Thymus (tissue), 11 donors: ENCODE measurements around the gene UBTD1. TPM values are rescaled to one million over a fixed set of nuclear protein-coding genes. Genes with fewer than 3 reads are reported as not detected.
A peak's percentile ranks its signal among the peaks of the same experiment; 100 is the strongest.

Experiments used
- DNase-seq, 9 donors: peaks; one replicate each; pipeline ENCODE4 v3.0.0-alpha.2; 2013; ENCODE audit warnings: low spot score in 9 of 9, low read depth in 6 of 9, missing footprints in 1 of 9
- H3K27ac ChIP-seq, 2 donors: one replicate each; pipeline ENCODE4 v1.5.1; 2013; ENCODE audit warnings: control low read depth in 1 of 2, low read depth in 1 of 2, low read length in 1 of 2, mild to moderate bottlenecking in 1 of 2, moderate library complexity in 1 of 2
- H3K27me3 ChIP-seq, 2 donors: one replicate each; pipeline ENCODE4 v1.5.1; 2013; ENCODE audit warnings: low read length in 1 of 2; ENCODE audit not compliant: control insufficient read depth in 2 of 2, insufficient read depth in 1 of 2
- H3K36me3 ChIP-seq, 2 donors: one replicate each; pipeline ENCODE4 v1.5.1; 2013; ENCODE audit warnings: low read length in 1 of 2, mild to moderate bottlenecking in 1 of 2, moderate library complexity in 1 of 2; ENCODE audit not compliant: control insufficient read depth in 2 of 2, insufficient read depth in 2 of 2
- H3K4me1 ChIP-seq, 2 donors: one replicate each; pipeline ENCODE4 v1.5.1; 2013; ENCODE audit warnings: low read length in 2 of 2; ENCODE audit not compliant: control insufficient read depth in 2 of 2, insufficient read depth in 2 of 2
- H3K4me3 ChIP-seq, 2 donors: one replicate each; pipeline ENCODE4 v1.5.1; 2013; ENCODE audit warnings: low read length in 2 of 2, control low read depth in 1 of 2, mild to moderate bottlenecking in 1 of 2
- H3K9me3 ChIP-seq, 2 donors: one replicate each; pipeline ENCODE4 v1.5.1; 2013; ENCODE audit warnings: low read length in 1 of 2, mild to moderate bottlenecking in 1 of 2; ENCODE audit not compliant: control insufficient read depth in 2 of 2, insufficient read depth in 1 of 2
- WGBS: extraction: QIAGEN DNeasy Blood & Tissue Kit; methylation state at CpG from one replicate; pipeline ENCODE4 v1.1.7; 2013; 5-methylcytosine and 5-hydroxymethylcytosine counted together
- polyA plus RNA-seq: library from polyadenylated mRNA; stranded (reverse); fragments of 200-250 nt; gene quantifications from one replicate; pipeline ENCODE4 v1.2.3, GENCODE V29; 2013
- total RNA-seq: library from RNA; stranded (reverse); fragments of 120-200 nt; gene quantifications from one replicate; pipeline ENCODE4 v1.2.4, GENCODE V29; 2013
- donor health status: healthy.

Gene UBTD1
- total and polyA plus RNA-seq, 2 donors, result 2.5 to 7.8 TPM

GRCh38 chr10:97537186-97537869 is 38.6 kb downstream of the UBTD1 start:
- peaks cover 0 to 2% of the 10 kb centered on the region in 2 donors for H3K4me1 ChIP-seq
- H3K27me3 ChIP-seq, result no peaks in the 10 kb centered on the region
- DNase-seq, result no peak
- 97% methylated on average over 5 of the region's 5 CpGs for WGBS
- no peaks in the 10 kb centered on the region for H3K36me3 ChIP-seq
- H3K9me3 ChIP-seq, result no peaks in the 10 kb centered on the region
- H3K27ac ChIP-seq, result no peak overlapping the region
- no peak overlapping the region for H3K4me3 ChIP-seq

- Histone ChIP-seq H3K9me3 (no peaks in the 10 kb centered on the region), H3K27me3 (no peaks in the 10 kb centered on the region), H3K4me3 (no peak overlapping the region), H3K27ac (no peak overlapping the region), H3K36me3 (no peaks in the 10 kb centered on the region), H3K4me1 (peaks cover 0 to 8% of the 10 kb centered on the region in 2 donors)
- 94% methylated on average over 4 of the region's 4 CpGs for WGBS
- DNase-seq, result no peak
Observed at GRCh38 chr10:97538411-97538810, 39.7 kb downstream of the UBTD1 start.

GRCh38 chr10:97538839-97539238 is 40.1 kb downstream of the UBTD1 start:
- no peak overlapping the region for H3K27ac ChIP-seq
- no peaks in the 10 kb centered on the region for H3K36me3 ChIP-seq
- H3K27me3 ChIP-seq, result no peaks in the 10 kb centered on the region
- H3K4me1 ChIP-seq, result peaks cover 0 to 8% of the 10 kb centered on the region in 2 donors
- DNase-seq, result no peak
- 94% methylated on average over 4 of the region's 4 CpGs for WGBS
- no peaks in the 10 kb centered on the region for H3K9me3 ChIP-seq
- H3K4me3 ChIP-seq, result no peak overlapping the region

GRCh38 chr10:97539523-97540200 is 40.9 kb downstream of the UBTD1 start:
- Histone ChIP-seq H3K36me3 (no peaks in the 10 kb centered on the region), H3K27ac (no peak overlapping the region), H3K27me3 (no peaks in the 10 kb centered on the region), H3K4me1 (peaks cover 0 to 8% of the 10 kb centered on the region in 2 donors), H3K9me3 (no peaks in the 10 kb centered on the region), H3K4me3 (no peak overlapping the region)
- no peak for DNase-seq
- WGBS, result 78% methylated on average over 6 of the region's 6 CpGs

- H3K27ac ChIP-seq, result no peak overlapping the region
Observed at GRCh38 chr10:97540669-97541500, 42.2 kb downstream of the UBTD1 start.

GRCh38 chr10:97542169-97543024 is 43.7 kb downstream of the UBTD1 start:
- 90% methylated on average over 9 of the region's 9 CpGs for WGBS
- Histone ChIP-seq H3K27me3 (no peaks in the 10 kb centered on the region), H3K9me3 (no peaks in the 10 kb centered on the region), H3K4me3 (no peak overlapping the region), H3K36me3 (no peaks in the 10 kb centered on the region), H3K27ac (peak overlapping the region in 1 of 2 donors; percentile 48), H3K4me1 (peaks cover 0 to 8% of the 10 kb centered on the region in 2 donors)
- no peak for DNase-seq

More at GRCh38 chr10:97540669-97541500, 42.2 kb downstream of the UBTD1 start:
- no peaks in the 10 kb centered on the region for H3K27me3 ChIP-seq
- WGBS, result 96% methylated on average over 14 of the region's 14 CpGs
- H3K4me3 ChIP-seq, result no peak overlapping the region
- no peak for DNase-seq
- H3K4me1 ChIP-seq, result peaks cover 0 to 8% of the 10 kb centered on the region in 2 donors
- H3K9me3 ChIP-seq, result no peaks in the 10 kb centered on the region
- H3K36me3 ChIP-seq, result no peaks in the 10 kb centered on the region

GRCh38 chr10:97543025-97543546 is 44.4 kb downstream of the UBTD1 start:
- peaks cover 0 to 8% of the 10 kb centered on the region in 2 donors for H3K4me1 ChIP-seq
- WGBS, result 48% methylated on average over 10 of the region's 10 CpGs
- H3K4me3 ChIP-seq, result no peak overlapping the region

GRCh38 chr10:97546456-97547270 is 47.9 kb downstream of the UBTD1 start:
- H3K27ac ChIP-seq, result no peak overlapping the region
- WGBS, result 96% methylated on average over 18 of the region's 18 CpGs
- H3K27me3 ChIP-seq, result no peaks in the 10 kb centered on the region
- no peak overlapping the region for H3K4me3 ChIP-seq
- no peaks in the 10 kb centered on the region for H3K36me3 ChIP-seq
- peaks cover 0 to 12% of the 10 kb centered on the region in 2 donors for H3K4me1 ChIP-seq
- no peaks in the 10 kb centered on the region for H3K9me3 ChIP-seq
- DNase-seq, result no peak

More at GRCh38 chr10:97543025-97543546, 44.4 kb downstream of the UBTD1 start:
- no peaks in the 10 kb centered on the region for H3K36me3 ChIP-seq
- no peaks in the 10 kb centered on the region for H3K9me3 ChIP-seq
- no peak for DNase-seq
- peak overlapping the region in 1 of 2 donors; percentile 48 for H3K27ac ChIP-seq
- no peaks in the 10 kb centered on the region for H3K27me3 ChIP-seq
